Keratinocyte (primary cell): ENCODE measurements around the gene GFPT2. TPM values are rescaled to one million over a fixed set of nuclear protein-coding genes. Genes with fewer than 3 reads are reported as not detected.

ENCODE experiments used
- DNase-seq: peaks from one replicate; pipeline ENCODE4 v3.0.0-alpha.2; 2011; ENCODE audit warnings: low read depth, missing footprints, low spot score
- FAIRE-seq: peaks from 2 replicates; lab custom pipeline; 2011; peaks lifted over from hg19 to GRCh38; lab: Jason Lieb, UNC
- H2AFZ ChIP-seq: 2 replicates; pipeline ENCODE4 v1.6.0; 2012; ENCODE audit warnings: low read length, control low read depth, inconsistent platforms; ENCODE audit not compliant: control insufficient read depth
- H3K27ac ChIP-seq: 2 replicates; pipeline ENCODE4 v1.5.1; 2011; ENCODE audit warnings: low read length; ENCODE audit not compliant: control insufficient read depth, insufficient read depth
- H3K27me3 ChIP-seq: 3 replicates; pipeline ENCODE4 v1.6.0; 2011; ENCODE audit warnings: low read length; ENCODE audit not compliant: control insufficient read depth, insufficient read depth; ENCODE audit errors: extremely low read depth
- H3K36me3 ChIP-seq, 2 experiments: 2 replicates in 1 of 2; 3 replicates in 1 of 2; pipeline ENCODE4 v1.5.1; 2011; ENCODE audit warnings: low read length in 2 of 2, mild to moderate bottlenecking in 1 of 2; ENCODE audit not compliant: control insufficient read depth in 2 of 2, insufficient read depth in 2 of 2; ENCODE audit errors: extremely low read depth in 1 of 2
- H3K4me1 ChIP-seq: 3 replicates; pipeline ENCODE4 v1.5.1; 2011; ENCODE audit warnings: low read length; ENCODE audit not compliant: control insufficient read depth, insufficient read depth; ENCODE audit errors: extremely low read depth
- H3K4me2 ChIP-seq: 3 replicates; pipeline ENCODE4 v1.6.0; 2011; ENCODE audit warnings: low read depth, low read length; ENCODE audit not compliant: control insufficient read depth, insufficient read depth; ENCODE audit errors: extremely low read depth
- H3K4me3 ChIP-seq, 3 experiments: fragments of 200-600 bp in 1 of 3; sonication (generic) in 1 of 3; 2 replicates in 2 of 3; 3 replicates in 1 of 3; pipeline ENCODE4 v1.5.1; 2011 to 2016; ENCODE audit warnings: low read length in 3 of 3, mild to moderate bottlenecking in 3 of 3, control low read depth in 2 of 3, inconsistent platforms in 1 of 3, low read depth in 1 of 3, mixed read lengths in 1 of 3, mixed run types in 1 of 3, moderate library complexity in 1 of 3; ENCODE audit not compliant: control insufficient read depth in 2 of 3, insufficient read depth in 2 of 3; ENCODE audit errors: extremely low read depth in 1 of 3
- H3K79me2 ChIP-seq: 2 replicates; pipeline ENCODE4 v1.6.0; 2012; ENCODE audit warnings: low read length; ENCODE audit not compliant: control insufficient read depth, insufficient read depth
- H3K9ac ChIP-seq: 3 replicates; pipeline ENCODE4 v1.6.0; 2011; ENCODE audit warnings: low read length; ENCODE audit not compliant: control insufficient read depth, insufficient read depth; ENCODE audit errors: extremely low read depth
- H3K9me1 ChIP-seq: 3 replicates; pipeline ENCODE4 v1.6.0; 2011; ENCODE audit warnings: low read length; ENCODE audit not compliant: control insufficient read depth, insufficient read depth; ENCODE audit errors: extremely low read depth
- H3K9me3 ChIP-seq: 2 replicates; pipeline ENCODE4 v1.5.1; 2012; ENCODE audit warnings: low read depth, low read length; ENCODE audit not compliant: control insufficient read depth
- H4K20me1 ChIP-seq: 3 replicates; pipeline ENCODE4 v1.6.0; 2011; ENCODE audit warnings: low read length; ENCODE audit not compliant: control insufficient read depth, insufficient read depth; ENCODE audit errors: extremely low read depth
- EZH2 ChIP-seq: IDR thresholded peaks from one replicate; pipeline ENCODE4 v1.6.1; 2012; ENCODE audit warnings: inconsistent platforms, mild to moderate bottlenecking, low read length, moderate library complexity
- dilution Hi-C: fragments of 300-500 bp; cut with MboI; formaldehyde crosslinking; loops from one replicate; pipeline ENCODE4 v1.7.0; 2020; ENCODE audit warnings: low sequenced_read_pairs; ENCODE audit not compliant: extremely low pct_ligation_motif_present
- polyA plus RNA-seq, 5 experiments: library from polyadenylated mRNA; depleted of rRNA in 3 of 5; stranded (reverse) in 3 of 5; stranded (forward) in 1 of 5; unstranded in 1 of 5; fragments of >200 nt; gene quantifications; 1 replicate in 1 of 5; 2 replicates in 3 of 5; 3 replicates in 1 of 5; pipeline versions ENCODE4 v1.2.1 to v1.2.3, GENCODE V29; 2011 to 2012; ENCODE audit warnings: missing spikeins in 2 of 5, low read depth in 1 of 5, low replicate concordance in 1 of 5
- TF ChIP-seq, protein P1 (sequence below), 3 experiments: IDR thresholded peaks in 1 of 3; conservative IDR thresholded peaks in 1 of 3; optimal IDR thresholded peaks in 1 of 3; 2 replicates in 2 of 3; 3 replicates in 1 of 3; pipeline versions ENCODE3 to v1.5.1; 2011; ENCODE audit warnings: low read length in 3 of 3, mild to moderate bottlenecking in 3 of 3, moderate library complexity in 2 of 3, control low read depth in 1 of 3, inconsistent platforms in 1 of 3; ENCODE audit not compliant: insufficient read depth in 2 of 3; ENCODE audit errors: extremely low read depth in 1 of 3

The GFPT2 gene
- polyA plus RNA-seq, 1 donor (not counting 4 experiments of a cell fraction or from before 2014, with no cell fraction given) = not detected

DNA sequence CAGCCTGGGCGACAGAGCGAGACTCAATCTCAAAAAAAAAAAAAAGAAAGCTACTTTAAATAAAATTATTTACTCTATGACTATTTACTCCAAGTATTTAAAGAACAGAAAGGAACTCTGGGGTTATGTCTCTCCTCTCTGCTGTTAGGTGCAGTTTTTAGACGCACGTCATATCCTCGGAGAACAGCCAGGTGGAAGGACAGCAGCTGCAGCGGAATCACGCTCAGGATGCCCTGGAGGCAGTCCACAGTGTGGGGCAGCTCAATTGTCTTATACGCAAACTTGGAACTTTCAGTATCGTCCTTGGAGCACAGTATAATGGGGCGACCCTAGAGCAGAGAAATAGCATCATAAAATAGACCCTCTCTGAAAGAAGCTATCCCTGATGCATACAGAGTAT is 50.9 kb downstream of the GFPT2 start:
- no peak overlapping the region for H3K9ac ChIP-seq
- no peaks in the 10 kb centered on the region for H3K36me3 ChIP-seq
- H3K4me1 ChIP-seq = no peaks in the 10 kb centered on the region
- TF ChIP-seq, protein P1, sequence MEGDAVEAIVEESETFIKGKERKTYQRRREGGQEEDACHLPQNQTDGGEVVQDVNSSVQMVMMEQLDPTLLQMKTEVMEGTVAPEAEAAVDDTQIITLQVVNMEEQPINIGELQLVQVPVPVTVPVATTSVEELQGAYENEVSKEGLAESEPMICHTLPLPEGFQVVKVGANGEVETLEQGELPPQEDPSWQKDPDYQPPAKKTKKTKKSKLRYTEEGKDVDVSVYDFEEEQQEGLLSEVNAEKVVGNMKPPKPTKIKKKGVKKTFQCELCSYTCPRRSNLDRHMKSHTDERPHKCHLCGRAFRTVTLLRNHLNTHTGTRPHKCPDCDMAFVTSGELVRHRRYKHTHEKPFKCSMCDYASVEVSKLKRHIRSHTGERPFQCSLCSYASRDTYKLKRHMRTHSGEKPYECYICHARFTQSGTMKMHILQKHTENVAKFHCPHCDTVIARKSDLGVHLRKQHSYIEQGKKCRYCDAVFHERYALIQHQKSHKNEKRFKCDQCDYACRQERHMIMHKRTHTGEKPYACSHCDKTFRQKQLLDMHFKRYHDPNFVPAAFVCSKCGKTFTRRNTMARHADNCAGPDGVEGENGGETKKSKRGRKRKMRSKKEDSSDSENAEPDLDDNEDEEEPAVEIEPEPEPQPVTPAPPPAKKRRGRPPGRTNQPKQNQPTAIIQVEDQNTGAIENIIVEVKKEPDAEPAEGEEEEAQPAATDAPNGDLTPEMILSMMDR (optimal IDR thresholded peaks at IDR 0.05 in 1 of 3, IDR thresholded peaks at IDR 0.05 in 1 of 3, conservative IDR thresholded peaks at IDR 0.05 in 1 of 3; ENCODE audit: extremely low read depth in 1 of 3, insufficient read depth in 2 of 3, low read length in 3 of 3) = no peak
- TF ChIP-seq EZH2 = no peak
- no peaks in the 10 kb centered on the region for H4K20me1 ChIP-seq
- no peaks in the 10 kb centered on the region for H3K79me2 ChIP-seq
- H3K27me3 ChIP-seq = no peaks in the 10 kb centered on the region
- no peaks in the 10 kb centered on the region for H3K9me1 ChIP-seq
- H3K9me3 ChIP-seq = no peaks in the 10 kb centered on the region
- FAIRE-seq (no peak), DNase-seq (no peak)
- no peak overlapping the region for H3K4me2 ChIP-seq
- H3K27ac ChIP-seq = no peak overlapping the region
- H3K4me3 ChIP-seq = no peak overlapping the region
- H2AFZ ChIP-seq = no peak overlapping the region
- dilution Hi-C loops = no loop called here

DNA sequence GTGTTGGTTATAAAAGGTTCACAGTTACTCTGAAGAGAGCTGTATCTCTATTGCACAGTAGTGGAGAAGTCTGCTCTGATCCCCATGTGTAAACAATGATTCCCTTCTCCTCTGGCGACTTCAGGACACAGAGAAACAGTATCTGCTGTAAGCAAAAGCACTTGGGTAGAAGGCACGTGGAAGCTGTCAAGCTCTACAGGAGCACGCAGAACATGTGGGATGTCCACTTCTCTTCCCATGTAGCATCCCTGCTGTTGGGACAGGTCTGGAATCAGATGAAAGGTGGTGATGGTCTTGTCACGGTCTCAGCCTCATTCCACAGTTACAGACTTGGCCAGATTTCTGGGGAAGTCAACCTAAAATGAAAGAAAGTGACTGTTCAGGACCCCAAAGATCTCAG is 51.9 kb downstream of the GFPT2 start:
- Histone ChIP-seq H2AFZ (no peak overlapping the region), H3K9ac (no peak overlapping the region), H3K27me3 (no peaks in the 10 kb centered on the region), H3K4me3 (no peak overlapping the region), H3K4me2 (no peak overlapping the region), H3K9me3 (no peaks in the 10 kb centered on the region), H3K4me1 (no peaks in the 10 kb centered on the region), H3K9me1 (no peaks in the 10 kb centered on the region), H3K27ac (no peak overlapping the region), H3K36me3 (no peaks in the 10 kb centered on the region), H3K79me2 (no peaks in the 10 kb centered on the region), H4K20me1 (no peaks in the 10 kb centered on the region)
- FAIRE-seq (no peak), DNase-seq (no peak)
- dilution Hi-C loops = no loop called here
- TF ChIP-seq, protein P1 (optimal IDR thresholded peaks at IDR 0.05 in 1 of 3, IDR thresholded peaks at IDR 0.05 in 1 of 3, conservative IDR thresholded peaks at IDR 0.05 in 1 of 3; ENCODE audit: extremely low read depth in 1 of 3, insufficient read depth in 2 of 3, low read length in 3 of 3) = no peak
- no peak for TF ChIP-seq EZH2
